Endothelial cell of umbilical vein (primary cell): ENCODE measurements around the gene ZNF57. TPM values are rescaled to one million over a fixed set of nuclear protein-coding genes. Genes with fewer than 3 reads are reported as not detected.

Experiments used
- BruUV-seq: library from RNA; stranded (reverse); fragments of 400-500 nt; replicated peaks from 2 replicates; lab custom pipeline; 2021; lab: Mats Ljungman, UMichigan
- CTCF ChIA-PET: fragments of 300-600, 350-600 bp; sonication (Branson Sonifier 250); formaldehyde crosslinking; loops from one replicate; lab custom pipeline; 2021; ENCODE audit warnings: antibody characterized with exemption, inconsistent platforms; lab: Charles Lee
- POLR2A ChIA-PET: fragments of 300-600, 350-600 bp; sonication (Branson Sonifier 250); formaldehyde crosslinking; loops from one replicate; lab custom pipeline; 2021; ENCODE audit warnings: antibody characterized with exemption, inconsistent platforms; lab: Charles Lee
- DNase-seq: peaks from one replicate; pipeline ENCODE4 v3.0.0-alpha.2; 2011; ENCODE audit warnings: low read depth, low spot score
- FAIRE-seq: peaks from 2 replicates; lab custom pipeline; 2011; peaks lifted over from hg19 to GRCh38; lab: Jason Lieb, UNC
- H2AFZ ChIP-seq: 2 replicates; pipeline ENCODE4 v1.6.0; 2012; ENCODE audit warnings: low read depth, low read length, control low read depth, inconsistent platforms
- H3K27ac ChIP-seq: 2 replicates; pipeline ENCODE4 v1.5.1; 2011; ENCODE audit warnings: low read depth, mild to moderate bottlenecking, control low read depth, low read length, moderate library complexity; ENCODE audit not compliant: insufficient read depth
- H3K27me3 ChIP-seq, 2 experiments: 2 replicates each; pipeline versions ENCODE4 v1.6.0 to v1.6.1; 2011; ENCODE audit warnings: low read length in 2 of 2, mixed read lengths in 1 of 2; ENCODE audit not compliant: control insufficient read depth in 2 of 2, insufficient read depth in 2 of 2
- H3K36me3 ChIP-seq, 2 experiments: 2 replicates in 1 of 2; 3 replicates in 1 of 2; pipeline ENCODE4 v1.5.1; 2011; ENCODE audit warnings: low read length in 2 of 2, mild to moderate bottlenecking in 1 of 2, moderate library complexity in 1 of 2; ENCODE audit not compliant: control insufficient read depth in 2 of 2, insufficient read depth in 2 of 2; ENCODE audit errors: extremely low read depth in 1 of 2
- H3K4me1 ChIP-seq: 3 replicates; pipeline ENCODE4 v1.5.1; 2011; ENCODE audit warnings: mild to moderate bottlenecking, low read length; ENCODE audit not compliant: control insufficient read depth, insufficient read depth; ENCODE audit errors: extremely low read depth
- H3K4me2 ChIP-seq: 2 replicates; pipeline ENCODE4 v1.6.1; 2011; ENCODE audit warnings: low read length, control low read depth, mixed read lengths; ENCODE audit not compliant: insufficient read depth
- H3K4me3 ChIP-seq, 3 experiments: fragments of 200-600 bp in 1 of 3; sonication (generic), shearing (Covaris generic) in 1 of 3; replicated peaks in 1 of 3; 2 replicates each; pipeline ENCODE4 v1.5.1; 2011 to 2016; ENCODE audit warnings: control low read depth in 3 of 3, low read length in 3 of 3, mild to moderate bottlenecking in 2 of 3, inconsistent platforms in 1 of 3, low read depth in 1 of 3, moderate library complexity in 1 of 3; ENCODE audit not compliant: insufficient read depth in 1 of 3
- H3K79me2 ChIP-seq: 2 replicates; pipeline ENCODE4 v1.6.0; 2012; ENCODE audit warnings: low read length, inconsistent platforms; ENCODE audit not compliant: control insufficient read depth, insufficient read depth
- H3K9ac ChIP-seq: replicated peaks from 2 replicates; pipeline ENCODE3; 2011; ENCODE audit warnings: low read length, control low read depth; ENCODE audit not compliant: insufficient read depth; ENCODE audit errors: extremely low read depth
- H3K9me1 ChIP-seq: replicated peaks from 3 replicates; pipeline ENCODE4 v1.6.0; 2011; ENCODE audit warnings: mild to moderate bottlenecking, low read length; ENCODE audit not compliant: control insufficient read depth, insufficient read depth; ENCODE audit errors: extremely low read depth
- H3K9me3 ChIP-seq: replicated peaks from 2 replicates; pipeline ENCODE4 v1.5.1; 2012; ENCODE audit warnings: low read length, inconsistent platforms; ENCODE audit not compliant: control insufficient read depth, insufficient read depth
- H4K20me1 ChIP-seq: replicated peaks from 2 replicates; pipeline ENCODE3; 2011; ENCODE audit warnings: mild to moderate bottlenecking, low read length; ENCODE audit not compliant: control insufficient read depth, insufficient read depth; ENCODE audit errors: extremely low read depth
- CTCF ChIP-seq, 2 donors: IDR thresholded peaks; 1 replicate in 1 of 2; 2 replicates in 1 of 2; pipeline ENCODE4 v1.5.1; 2011; ENCODE audit warnings: low read length in 2 of 2, mild to moderate bottlenecking in 2 of 2, moderate library complexity in 2 of 2, control low read depth in 1 of 2, inconsistent platforms in 1 of 2, low read depth in 1 of 2; ENCODE audit not compliant: insufficient read depth in 1 of 2; ENCODE audit errors: extremely low read depth in 1 of 2
- EZH2 ChIP-seq: IDR thresholded peaks from 2 replicates; pipeline ENCODE4 v1.6.1; 2012; ENCODE audit warnings: borderline replicate concordance, low read depth, mild to moderate bottlenecking, moderate library complexity, low read length, inconsistent platforms; ENCODE audit not compliant: severe bottlenecking
- FOS ChIP-seq: IDR thresholded peaks from 2 replicates; pipeline ENCODE4 v1.6.1; 2011; ENCODE audit warnings: mild to moderate bottlenecking, low read length, moderate library complexity, borderline replicate concordance; ENCODE audit not compliant: insufficient read depth
- GATA2 ChIP-seq: IDR thresholded peaks from 2 replicates; pipeline ENCODE4 v1.7.0; 2011; ENCODE audit warnings: low read depth, mild to moderate bottlenecking, moderate library complexity, mixed read lengths, low read length; ENCODE audit not compliant: insufficient read length, insufficient read depth
- JUN ChIP-seq: IDR thresholded peaks from 2 replicates; pipeline ENCODE4 v1.6.1; 2011; ENCODE audit warnings: borderline replicate concordance, low read depth; ENCODE audit not compliant: insufficient read length, insufficient read depth
- MYC ChIP-seq: IDR thresholded peaks from one replicate; pipeline ENCODE4 v1.6.1; 2011; ENCODE audit warnings: mild to moderate bottlenecking, low read depth, low read length
- POLR2A ChIP-seq: IDR thresholded peaks from 2 replicates; pipeline ENCODE4 v1.6.1; 2012; ENCODE audit warnings: low read depth, mild to moderate bottlenecking, control low read depth, low read length
- POLR2AphosphoS5 ChIP-seq: IDR thresholded peaks from 2 replicates; pipeline ENCODE4 v1.6.1; 2012; ENCODE audit warnings: low read depth, mild to moderate bottlenecking, control low read depth, low read length, moderate library complexity; ENCODE audit not compliant: insufficient read depth
- dilution Hi-C: fragments of 300-500 bp; cut with MboI; formaldehyde crosslinking; loops from one replicate; pipeline ENCODE4 v1.15.0; 2019; ENCODE audit warnings: low sequenced_read_pairs; ENCODE audit not compliant: extremely low pct_ligation_motif_present
- intact Hi-C: fragments of 100-400 bp; cut with micrococcal nuclease; formaldehyde crosslinking; loops from one replicate; pipeline ENCODE4 v1.10.0; 2022
- polyA plus RNA-seq, 4 experiments: library from polyadenylated mRNA; depleted of rRNA in 3 of 4; stranded (reverse) in 3 of 4; unstranded in 1 of 4; fragments of >200 nt; gene quantifications; 2 replicates each; pipeline versions ENCODE4 v1.2.1 to v1.2.3, GENCODE V29; 2011 to 2012; ENCODE audit warnings: missing spikeins in 1 of 4
- total RNA-seq: library from RNA; stranded (reverse); gene quantifications from 2 replicates; pipeline ENCODE4 v1.2.3, GENCODE V29; 2021
- TF ChIP-seq, protein P1 (sequence below): IDR thresholded peaks from 2 replicates; pipeline ENCODE4 v1.6.1; 2011; ENCODE audit not compliant: insufficient read depth, insufficient read length

ZNF57 gene
- total and polyA plus RNA-seq, 2 donors (not counting 3 experiments of a cell fraction or from before 2014, with no cell fraction given): 2.0 to 3.6 TPM

DNA sequence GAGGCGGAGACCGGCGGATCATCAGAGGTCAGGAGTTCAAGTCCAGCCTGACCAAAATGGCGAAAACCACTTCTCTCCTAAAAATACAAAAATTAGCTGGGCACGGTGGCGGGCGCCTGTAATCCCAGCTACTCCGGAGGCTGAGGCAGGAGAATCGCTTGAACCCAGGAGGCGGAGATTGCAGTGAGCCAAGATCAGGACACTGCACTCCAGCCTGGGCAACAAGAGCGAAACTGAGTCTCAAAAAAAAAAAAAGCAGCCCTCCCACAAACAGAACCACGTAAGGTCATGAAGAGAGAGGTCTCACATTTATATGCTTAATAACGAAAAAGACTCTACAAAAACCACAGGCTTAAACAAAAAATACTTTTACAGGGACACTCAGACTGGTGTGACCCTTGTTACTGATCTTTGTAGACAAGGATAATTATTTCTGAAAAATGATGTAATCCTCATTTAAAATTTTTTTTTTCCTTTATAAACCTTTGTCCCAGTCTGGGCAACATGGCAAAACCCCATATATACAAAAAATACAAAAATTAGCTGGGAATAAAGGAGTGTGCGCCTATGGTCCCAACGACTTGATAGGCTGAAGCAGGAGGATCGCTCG, 45.0 kb downstream of the ZNF57 start:
- no peaks in the 10 kb centered on the region for H3K36me3 ChIP-seq
- POLR2A ChIA-PET: no interaction called here
- peak overlapping the region; percentile 57 for H2AFZ ChIP-seq
- H3K9ac ChIP-seq: no peak overlapping the region
- no peak for DNase-seq
- peaks cover 32% of the 10 kb centered on the region for H3K4me1 ChIP-seq
- no peaks in the 10 kb centered on the region for H3K9me3 ChIP-seq
- H3K27me3 ChIP-seq: no peaks in the 10 kb centered on the region
- peak overlapping the region in 1 of 3 experiments; percentile 87 for H3K4me3 ChIP-seq
- FAIRE-seq: no peak
- intact Hi-C loops (loop anchor here (1.0 kb wide), 1 partner anchor 45 kb away; the partner anchor contains the start of gene ZNF57), dilution Hi-C loops (no loop called here)
- H3K79me2 ChIP-seq: peaks cover 3% of the 10 kb centered on the region
- H3K27ac ChIP-seq: peak overlapping the region; percentile 52
- BruUV-seq: no TSS peak
- no peak overlapping the region for H3K4me2 ChIP-seq
- TF ChIP-seq MYC (no peak), CTCF (IDR thresholded peaks at IDR 0.05; ENCODE audit: extremely low read depth in 1 of 2, insufficient read depth in 1 of 2, low read depth in 1 of 2, low read length in 2 of 2) (no peak), POLR2A (no peak)
- no peaks in the 10 kb centered on the region for H3K9me1 ChIP-seq
- H4K20me1 ChIP-seq: no peaks in the 10 kb centered on the region
- CTCF ChIA-PET: no interaction called here

DNA sequence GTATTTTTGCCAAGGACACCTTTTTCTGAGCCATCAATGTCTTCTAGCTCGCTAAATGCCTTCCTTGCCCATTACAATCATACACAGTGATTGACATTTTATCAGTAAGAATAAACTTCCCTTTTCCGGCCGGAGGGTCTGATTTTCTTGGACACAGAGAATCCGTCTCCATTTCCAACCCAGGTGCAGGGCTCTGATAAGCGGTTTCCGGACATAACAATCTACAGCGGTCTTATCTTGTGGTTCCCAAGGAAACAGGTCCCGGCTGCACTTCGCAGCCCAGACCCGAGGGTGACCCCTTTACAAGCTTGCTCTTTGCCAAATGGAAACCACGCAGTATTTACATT, 49.2 kb downstream of the ZNF57 start:
- Histone ChIP-seq H3K9me3 (no peaks in the 10 kb centered on the region), H4K20me1 (no peaks in the 10 kb centered on the region), H3K9me1 (no peaks in the 10 kb centered on the region), H3K9ac (peak overlapping the region; percentile 94), H2AFZ (no peak overlapping the region), H3K4me3 (peak overlapping the region; percentile 16 to 82 (median 57)), H3K27me3 (no peaks in the 10 kb centered on the region), H3K27ac (peak overlapping the region; percentile 95), H3K36me3 (no peaks in the 10 kb centered on the region), H3K4me2 (peak overlapping the region; percentile 80), H3K79me2 (no peaks in the 10 kb centered on the region), H3K4me1 (peaks cover 27% of the 10 kb centered on the region)
- intact Hi-C loops (loop anchor here (1.0 to 2.0 kb wide), 11 partner anchors 22 to 302 kb away; partner anchors contain the start of genes THOP1, ZNF555 and ZNF57), dilution Hi-C loops (no loop called here)
- CTCF ChIA-PET: interaction anchor here (0.6 to 4.7 kb wide), 33 partner anchors 8 to 352 kb away, joined by 3 to 105 read pairs (median 6); partner anchors contain the start of genes TLE6, ZNF555 and ZNF57
- BruUV-seq: TSS peak; percentile 77
- peak; percentile 98 for TF ChIP-seq POLR2AphosphoS5
- TF ChIP-seq POLR2A: no peak
- TF ChIP-seq CTCF (IDR thresholded peaks at IDR 0.05; ENCODE audit: extremely low read depth in 1 of 2, insufficient read depth in 1 of 2, low read depth in 1 of 2, low read length in 2 of 2): no peak
- peak; percentile 99 for TF ChIP-seq GATA2
- TF ChIP-seq MYC: no peak
- TF ChIP-seq, protein P1, sequence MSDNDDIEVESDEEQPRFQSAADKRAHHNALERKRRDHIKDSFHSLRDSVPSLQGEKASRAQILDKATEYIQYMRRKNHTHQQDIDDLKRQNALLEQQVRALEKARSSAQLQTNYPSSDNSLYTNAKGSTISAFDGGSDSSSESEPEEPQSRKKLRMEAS: no peak
- peak; percentile 40 for TF ChIP-seq JUN
- TF ChIP-seq FOS: peak; percentile 4
- TF ChIP-seq EZH2: no peak
- POLR2A ChIA-PET: interaction anchor here (0.5 to 2.2 kb wide), 9 partner anchors 49 to 474 kb away, joined by 3 to 16 read pairs (median 6); partner anchors contain the start of genes GADD45B and ZNF57
- DNase-seq: peak; percentile 99
- FAIRE-seq: peak; percentile 99
